Upper lobe of left lung (tissue), 6 donors: ENCODE measurements around the gene DPP10. TPM values are rescaled to one million over a fixed set of nuclear protein-coding genes. Genes with fewer than 3 reads are reported as not detected.

ENCODE experiments used
- ATAC-seq, 2 donors: fragments of 200-7000 bp; cut with Tn5 transposase; one replicate each; pipeline ENCODE4 v1.9.1; 2022; ENCODE audit warnings: mild to moderate bottlenecking in 2 of 2, moderate library complexity in 2 of 2; ENCODE audit not compliant: low FRiP score in 2 of 2
- DNase-seq, 2 donors: peaks; one replicate each; pipeline ENCODE4 v3.0.0-alpha.2; 2019 to 2020
- H3K27ac ChIP-seq, 4 donors: fragments of 200-600 bp; sonication (generic); one replicate each; pipeline ENCODE4 v1.5.1; 2016 to 2019
- H3K27me3 ChIP-seq, 4 donors: fragments of 200-600 bp; sonication (generic); one replicate each; pipeline ENCODE4 v1.5.1; 2017 to 2019
- H3K36me3 ChIP-seq, 4 donors: fragments of 200-600 bp; sonication (generic); one replicate each; pipeline ENCODE4 v1.5.1; 2016 to 2019
- H3K4me1 ChIP-seq, 4 donors: fragments of 200-600 bp; sonication (generic); one replicate each; pipeline ENCODE4 v1.5.1; 2018 to 2019
- H3K4me3 ChIP-seq, 4 donors: fragments of 200-600 bp; sonication (generic); one replicate each; pipeline ENCODE4 v1.5.1; 2017 to 2019; ENCODE audit warnings: mild to moderate bottlenecking in 2 of 4, moderate library complexity in 1 of 4
- H3K9me3 ChIP-seq, 4 donors: fragments of 200-600 bp; sonication (generic); one replicate each; pipeline ENCODE4 v1.5.1; 2018 to 2019
- EP300 ChIP-seq, 4 donors: sonication (generic); formaldehyde crosslinking; IDR thresholded peaks; one replicate each; pipeline ENCODE4 v1.5.1; 2017; ENCODE audit warnings: antibody characterized with exemption in 4 of 4, control low read depth in 2 of 4
- POLR2A ChIP-seq, 4 donors: fragments of 450-650 bp; IDR thresholded peaks; one replicate each; pipeline ENCODE4 v1.5.1; 2016 to 2017; ENCODE audit warnings: antibody characterized with exemption in 4 of 4, mild to moderate bottlenecking in 2 of 4
- POLR2AphosphoS5 ChIP-seq, 2 donors: sonication (generic); formaldehyde crosslinking; IDR thresholded peaks; one replicate each; pipeline ENCODE4 v1.5.1; 2017; ENCODE audit warnings: antibody characterized with exemption in 2 of 2
- WGBS, 2 donors: methylation state at CpG; one replicate each; pipeline ENCODE4 v1.1.5; 2017 to 2018; 5-methylcytosine and 5-hydroxymethylcytosine counted together
- total RNA-seq, 6 donors: library from RNA; depleted of rRNA in 4 of 6; stranded (reverse); fragments of >200 nt in 4 of 6; gene quantifications; one replicate each; pipeline versions ENCODE4 v1.1.0 to v1.2.1, GENCODE V29; 2016 to 2021
- TF ChIP-seq, protein P1 (sequence below), 6 experiments: fragments of 450-650 bp in 4 of 6; fragments of 200-600 bp in 2 of 6; sonication (generic) in 2 of 6; IDR thresholded peaks; one replicate each; pipeline ENCODE4 v1.5.1; 2016 to 2019; ENCODE audit warnings: antibody characterized with exemption in 6 of 6
- donor health status: DM: no; HTN: no; CAD: no; lungs with moderate emphysema.
- donor health status: DM: no; HTN: yes; CAD: no; lungs with severe emphysema.

The DPP10 gene
- total RNA-seq, 6 donors from 2014 or later, result 0.46 to 1.7 (median 0.77) TPM; not detected in 2

- H3K27ac ChIP-seq, result no peak overlapping the region
- no peak for DNase-seq
- no peak for TF ChIP-seq EP300 (IDR thresholded peaks at IDR 0.05)
- TF ChIP-seq, protein P1, sequence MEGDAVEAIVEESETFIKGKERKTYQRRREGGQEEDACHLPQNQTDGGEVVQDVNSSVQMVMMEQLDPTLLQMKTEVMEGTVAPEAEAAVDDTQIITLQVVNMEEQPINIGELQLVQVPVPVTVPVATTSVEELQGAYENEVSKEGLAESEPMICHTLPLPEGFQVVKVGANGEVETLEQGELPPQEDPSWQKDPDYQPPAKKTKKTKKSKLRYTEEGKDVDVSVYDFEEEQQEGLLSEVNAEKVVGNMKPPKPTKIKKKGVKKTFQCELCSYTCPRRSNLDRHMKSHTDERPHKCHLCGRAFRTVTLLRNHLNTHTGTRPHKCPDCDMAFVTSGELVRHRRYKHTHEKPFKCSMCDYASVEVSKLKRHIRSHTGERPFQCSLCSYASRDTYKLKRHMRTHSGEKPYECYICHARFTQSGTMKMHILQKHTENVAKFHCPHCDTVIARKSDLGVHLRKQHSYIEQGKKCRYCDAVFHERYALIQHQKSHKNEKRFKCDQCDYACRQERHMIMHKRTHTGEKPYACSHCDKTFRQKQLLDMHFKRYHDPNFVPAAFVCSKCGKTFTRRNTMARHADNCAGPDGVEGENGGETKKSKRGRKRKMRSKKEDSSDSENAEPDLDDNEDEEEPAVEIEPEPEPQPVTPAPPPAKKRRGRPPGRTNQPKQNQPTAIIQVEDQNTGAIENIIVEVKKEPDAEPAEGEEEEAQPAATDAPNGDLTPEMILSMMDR (IDR thresholded peaks at IDR 0.05), result no peak
- no peak for TF ChIP-seq POLR2A (IDR thresholded peaks at IDR 0.05)
- TF ChIP-seq POLR2AphosphoS5 (IDR thresholded peaks at IDR 0.05), result no peak
- no peak for ATAC-seq
- WGBS, 2 donors, result 88 to 96% methylated on average over 1 of the region's 1 CpG
- H3K4me3 ChIP-seq, result no peak overlapping the region
- H3K9me3 ChIP-seq, result no peaks in the 10 kb centered on the region
- no peaks in the 10 kb centered on the region for H3K4me1 ChIP-seq
- H3K27me3 ChIP-seq, result no peaks in the 10 kb centered on the region
- H3K36me3 ChIP-seq, result no peaks in the 10 kb centered on the region
Measured at GRCh38 chr2:115691409-115691808, 1249.0 kb downstream of the DPP10 start.

GRCh38 chr2:115694651-115695050, 1252.2 kb downstream of the DPP10 start:
- Histone ChIP-seq H3K9me3 (no peaks in the 10 kb centered on the region), H3K27ac (no peak overlapping the region), H3K4me1 (no peaks in the 10 kb centered on the region), H3K27me3 (no peaks in the 10 kb centered on the region), H3K36me3 (no peaks in the 10 kb centered on the region), H3K4me3 (no peak overlapping the region)
- DNase-seq (no peak), ATAC-seq (no peak)
- 70 to 81% methylated on average over 1 of the region's 1 CpG for WGBS, 2 donors
- TF ChIP-seq, protein P1 (IDR thresholded peaks at IDR 0.05), result no peak
- no peak for TF ChIP-seq POLR2AphosphoS5 (IDR thresholded peaks at IDR 0.05)
- TF ChIP-seq EP300 (IDR thresholded peaks at IDR 0.05), result no peak

- TF ChIP-seq POLR2AphosphoS5 (IDR thresholded peaks at IDR 0.05) (no peak), POLR2A (IDR thresholded peaks at IDR 0.05) (no peak), EP300 (IDR thresholded peaks at IDR 0.05) (no peak)
- TF ChIP-seq, protein P1 (IDR thresholded peaks at IDR 0.05), result no peak
- Histone ChIP-seq H3K4me3 (no peak overlapping the region), H3K4me1 (no peaks in the 10 kb centered on the region), H3K9me3 (no peaks in the 10 kb centered on the region), H3K27ac (no peak overlapping the region), H3K36me3 (no peaks in the 10 kb centered on the region), H3K27me3 (no peaks in the 10 kb centered on the region)
- WGBS, 2 donors, result 48 to 52% methylated on average over 3 of the region's 3 CpGs
- no peak for ATAC-seq
- no peak for DNase-seq
Measured at GRCh38 chr2:115733190-115733775, 1290.8 kb downstream of the DPP10 start.

DNA sequence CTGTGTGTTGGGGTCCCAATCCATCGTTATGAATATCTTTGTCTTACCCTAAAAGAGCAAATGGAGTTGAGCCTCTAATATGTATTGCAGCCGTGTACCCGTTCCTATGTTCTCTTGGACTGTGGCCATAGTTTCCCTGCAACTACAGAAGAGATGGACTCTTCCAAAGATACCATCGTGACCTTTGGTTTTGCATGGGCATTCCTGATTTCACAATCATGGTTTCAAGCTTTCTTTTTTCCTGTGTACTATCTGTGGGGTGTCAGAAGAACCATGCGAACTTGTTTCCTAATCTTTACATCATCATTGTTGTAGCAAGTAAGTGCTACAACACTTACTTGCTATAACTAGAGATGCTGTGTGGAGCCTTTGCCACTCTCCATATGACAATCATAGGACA, 1295.7 kb downstream of the DPP10 start:
- no peak for ATAC-seq
- DNase-seq, result no peak
- Histone ChIP-seq H3K27ac (no peak overlapping the region), H3K9me3 (no peaks in the 10 kb centered on the region), H3K36me3 (no peaks in the 10 kb centered on the region), H3K4me1 (no peaks in the 10 kb centered on the region), H3K27me3 (no peaks in the 10 kb centered on the region), H3K4me3 (no peak overlapping the region)
- TF ChIP-seq, protein P1 (IDR thresholded peaks at IDR 0.05), result no peak
- TF ChIP-seq POLR2AphosphoS5 (IDR thresholded peaks at IDR 0.05) (no peak), POLR2A (IDR thresholded peaks at IDR 0.05) (no peak), EP300 (IDR thresholded peaks at IDR 0.05) (no peak)
- WGBS, 2 donors, result 84 to 92% methylated on average over 5 of the region's 5 CpGs

GRCh38 chr2:115739574-115739973, 1297.1 kb downstream of the DPP10 start:
- ATAC-seq, result no peak
- no peak for DNase-seq
- H3K27ac ChIP-seq, result no peak overlapping the region
- H3K36me3 ChIP-seq, result no peaks in the 10 kb centered on the region
- no peaks in the 10 kb centered on the region for H3K9me3 ChIP-seq
- no peaks in the 10 kb centered on the region for H3K4me1 ChIP-seq
- H3K4me3 ChIP-seq, result no peak overlapping the region
- TF ChIP-seq EP300 (IDR thresholded peaks at IDR 0.05) (no peak), POLR2AphosphoS5 (IDR thresholded peaks at IDR 0.05) (no peak)
- no peaks in the 10 kb centered on the region for H3K27me3 ChIP-seq
- WGBS, 2 donors, result 78 to 86% methylated on average over 4 of the region's 4 CpGs
